H1 (cell line): ENCODE results near the gene TCTN3. TPM values are rescaled to one million over a fixed set of nuclear protein-coding genes. Genes with fewer than 3 reads are reported as not detected.

Experiments
- CTCF ChIA-PET: fragments of 300-600 bp; sonication (Branson Sonifier 250); formaldehyde crosslinking; loops from one replicate; lab custom pipeline; 2021; ENCODE audit not compliant: partially characterized antibody; lab: Charles Lee
- POLR2A ChIA-PET: fragments of 300-600 bp; sonication (Branson Sonifier 250); formaldehyde crosslinking; loops from one replicate; lab custom pipeline; 2021; ENCODE audit warnings: inconsistent platforms; ENCODE audit not compliant: partially characterized antibody; lab: Charles Lee
- DNase-seq, 2 experiments: peaks; one replicate each; pipeline versions ENCODE4 v3.0.0 to v3.0.0-alpha.2; 2010 to 2022; ENCODE audit warnings: low spot score in 2 of 2, low read depth in 1 of 2, mixed read lengths in 1 of 2
- FAIRE-seq: peaks from 2 replicates; lab custom pipeline; 2011; peaks lifted over from hg19 to GRCh38; lab: Jason Lieb, UNC
- H2AFZ ChIP-seq: 2 replicates; pipeline ENCODE4 v1.8.1; 2012; ENCODE audit warnings: low read length, inconsistent platforms
- H2AK5ac ChIP-seq: 2 replicates; pipeline ENCODE4 v1.6.1; 2013; ENCODE audit warnings: low read depth, low read length
- H2BK120ac ChIP-seq: replicated peaks from 2 replicates; pipeline ENCODE3; 2013; ENCODE audit warnings: low read depth, low read length, inconsistent platforms
- H2BK12ac ChIP-seq: 2 replicates; pipeline ENCODE4 v1.6.1; 2013; ENCODE audit warnings: low read depth, low read length
- H2BK15ac ChIP-seq: 2 replicates; pipeline ENCODE4 v1.6.1; 2013; ENCODE audit warnings: low read length
- H2BK20ac ChIP-seq: 2 replicates; pipeline ENCODE4 v1.6.1; 2013; ENCODE audit warnings: low read length
- H2BK5ac ChIP-seq: 2 replicates; pipeline ENCODE4 v1.6.1; 2013; ENCODE audit warnings: low read depth, low read length
- H3K14ac ChIP-seq: 2 replicates; pipeline ENCODE4 v1.6.1; 2013; ENCODE audit warnings: inconsistent platforms; ENCODE audit not compliant: insufficient read length
- H3K18ac ChIP-seq: 2 replicates; pipeline ENCODE4 v1.6.1; 2013; ENCODE audit warnings: low read length; ENCODE audit errors: extremely low read depth
- H3K23ac ChIP-seq: 2 replicates; pipeline ENCODE4 v1.6.1; 2013; ENCODE audit warnings: inconsistent platforms; ENCODE audit not compliant: insufficient read length
- H3K23me2 ChIP-seq: 2 replicates; pipeline ENCODE4 v1.6.1; 2013; ENCODE audit warnings: low read depth, low read length
- H3K27ac ChIP-seq: 2 replicates; pipeline ENCODE4 v1.6.1; 2011; ENCODE audit warnings: low read depth, low read length, inconsistent platforms
- H3K27me3 ChIP-seq, 4 experiments: replicated peaks in 1 of 4; 1 replicate in 1 of 4; 2 replicates in 3 of 4; pipeline versions ENCODE4 v1.6.1 to v1.8.1; 2011 to 2013; ENCODE audit warnings: low read length in 3 of 4, mild to moderate bottlenecking in 3 of 4, inconsistent platforms in 2 of 4, mixed read lengths in 2 of 4, moderate library complexity in 1 of 4; ENCODE audit not compliant: control insufficient read depth in 3 of 4, insufficient read depth in 3 of 4; ENCODE audit errors: extremely low read depth in 1 of 4
- H3K36me3 ChIP-seq, 4 experiments: 2 replicates each; pipeline versions ENCODE4 v1.6.1 to v1.8.1; 2011 to 2013; ENCODE audit warnings: mild to moderate bottlenecking in 4 of 4, low read length in 3 of 4, moderate library complexity in 2 of 4, control low read depth in 1 of 4, inconsistent platforms in 1 of 4; ENCODE audit not compliant: insufficient read depth in 4 of 4, control insufficient read depth in 2 of 4
- H3K4ac ChIP-seq: replicated peaks from 2 replicates; pipeline ENCODE3; 2013; ENCODE audit warnings: low read length, low read depth, mixed read lengths, inconsistent platforms; ENCODE audit not compliant: insufficient read length
- H3K4me1 ChIP-seq, 4 experiments: replicated peaks in 1 of 4; 1 replicate in 1 of 4; 2 replicates in 3 of 4; pipeline versions ENCODE4 v1.6.1 to v1.8.1; 2011 to 2013; ENCODE audit warnings: low read length in 3 of 4, inconsistent platforms in 2 of 4, mixed read lengths in 1 of 4; ENCODE audit not compliant: insufficient read depth in 4 of 4, control insufficient read depth in 3 of 4
- H3K4me2 ChIP-seq, 2 experiments: 2 replicates each; pipeline versions ENCODE4 v1.6.1 to v1.8.1; 2011 to 2013; ENCODE audit warnings: low read depth in 2 of 2, low read length in 2 of 2, control low read depth in 1 of 2, inconsistent platforms in 1 of 2, mild to moderate bottlenecking in 1 of 2; ENCODE audit not compliant: insufficient read depth in 1 of 2
- H3K4me3 ChIP-seq, 4 experiments: fragments of 200-600, 300-600 bp in 1 of 4; sonication (generic), shearing (Covaris generic), sonication (Bioruptor Twin) in 1 of 4; 2 replicates each; pipeline versions ENCODE4 v1.5.1 to v1.8.1; 2011 to 2016; ENCODE audit warnings: low read length in 4 of 4, low read depth in 3 of 4, control low read depth in 2 of 4, inconsistent platforms in 2 of 4, mild to moderate bottlenecking in 2 of 4, mixed read lengths in 1 of 4, moderate library complexity in 1 of 4; ENCODE audit not compliant: insufficient read depth in 2 of 4; ENCODE audit errors: extremely low read depth in 1 of 4
- H3K56ac ChIP-seq: replicated peaks from 2 replicates; pipeline ENCODE3; 2013; ENCODE audit warnings: low read depth, mild to moderate bottlenecking, mixed read lengths, low read length, inconsistent platforms; ENCODE audit not compliant: insufficient read length
- H3K79me1 ChIP-seq: 2 replicates; pipeline ENCODE4 v1.6.1; 2013; ENCODE audit warnings: low read depth, low read length, control low read depth
- H3K79me2 ChIP-seq, 2 experiments: 2 replicates each; pipeline versions ENCODE4 v1.6.1 to v1.8.1; 2012 to 2013; ENCODE audit warnings: low read length in 2 of 2, mild to moderate bottlenecking in 2 of 2, inconsistent platforms in 1 of 2; ENCODE audit not compliant: insufficient read depth in 2 of 2, control insufficient read depth in 1 of 2
- H3K9ac ChIP-seq, 4 experiments: replicated peaks in 1 of 4; 1 replicate in 1 of 4; 2 replicates in 3 of 4; pipeline versions ENCODE4 v1.6.1 to v1.8.1; 2011 to 2013; ENCODE audit warnings: low read depth in 3 of 4, low read length in 3 of 4, control low read depth in 2 of 4, mild to moderate bottlenecking in 2 of 4, moderate library complexity in 2 of 4, inconsistent platforms in 1 of 4; ENCODE audit errors: extremely low read depth in 1 of 4
- H3K9me3 ChIP-seq, 2 experiments: 2 replicates each; pipeline versions ENCODE4 v1.6.1 to v1.8.1; 2012 to 2013; ENCODE audit warnings: mild to moderate bottlenecking in 2 of 2, moderate library complexity in 2 of 2, control low read depth in 1 of 2, inconsistent platforms in 1 of 2, low read depth in 1 of 2, low read length in 1 of 2, mixed read lengths in 1 of 2; ENCODE audit not compliant: insufficient read depth in 2 of 2
- H4K20me1 ChIP-seq, 2 experiments: replicated peaks in 1 of 2; 2 replicates each; pipeline versions ENCODE3 to v1.8.1; 2011 to 2013; ENCODE audit warnings: inconsistent platforms in 2 of 2, low read length in 2 of 2, mild to moderate bottlenecking in 1 of 2; ENCODE audit not compliant: insufficient read depth in 2 of 2, control insufficient read depth in 1 of 2
- H4K5ac ChIP-seq: 2 replicates; pipeline ENCODE4 v1.6.1; 2013; ENCODE audit warnings: low read length, low read depth, mixed read lengths, inconsistent platforms; ENCODE audit not compliant: insufficient read length
- H4K8ac ChIP-seq: 2 replicates; pipeline ENCODE4 v1.8.0; 2013; ENCODE audit warnings: mild to moderate bottlenecking, moderate library complexity, low read length, inconsistent platforms; ENCODE audit not compliant: insufficient read depth; ENCODE audit errors: extremely low read depth
- H4K91ac ChIP-seq: replicated peaks from 2 replicates; pipeline ENCODE3; 2013; ENCODE audit warnings: low read length, mixed read lengths, inconsistent platforms; ENCODE audit not compliant: insufficient read length
- SIN3A ChIP-seq, 2 experiments: IDR thresholded peaks in 1 of 2; conservative IDR thresholded peaks in 1 of 2; 2 replicates each; pipeline ENCODE4 v1.6.1; 2011 to 2012; ENCODE audit warnings: low read length in 2 of 2, improper control_type of control experiment in 1 of 2, low read depth in 1 of 2, mild to moderate bottlenecking in 1 of 2
- SUZ12 ChIP-seq: fragments of 200-600 bp; sonication (generic); IDR thresholded peaks from 2 replicates; pipeline ENCODE4 v1.6.1; 2012; ENCODE audit warnings: mild to moderate bottlenecking, inconsistent platforms, low read length, moderate library complexity, mixed read lengths
- WGBS, 2 experiments: shearing (Covaris generic) in 1 of 2; methylation state at CpG; one replicate each; pipeline versions ENCODE4 v1.1.6 to v1.1.7; 2013 to 2015; ENCODE audit warnings: low lambda C conversion rate in 2 of 2, mixed read lengths in 2 of 2, inconsistent platforms in 1 of 2, low coverage in 1 of 2, missing lambda C conversion rate in 1 of 2; ENCODE audit not compliant: insufficient replicate concordance in 2 of 2, insufficient coverage in 1 of 2, insufficient read length in 1 of 2; ENCODE audit errors: extremely low coverage in 1 of 2, missing lambda C conversion rate in 1 of 2; 5-methylcytosine and 5-hydroxymethylcytosine counted together
- polyA plus RNA-seq, 7 experiments: library from polyadenylated mRNA; depleted of rRNA in 3 of 7; stranded (reverse) in 5 of 7; unstranded in 2 of 7; fragments of >200 nt in 5 of 7; fragments of 200-250 nt in 2 of 7; gene quantifications; 1 replicate in 5 of 7; 2 replicates in 1 of 7; 4 replicates in 1 of 7; pipeline versions ENCODE4 v1.2.1 to v1.2.3, GENCODE V29; 2011 to 2013; ENCODE audit warnings: missing spikeins in 2 of 7, mixed read lengths in 2 of 7
- total RNA-seq: library from RNA; stranded (reverse); fragmentation: NEBNext Ultra II Directional; extraction: Animal tissue kit (Norgen Biotek cat#: 25700); gene quantifications from 2 replicates; pipeline ENCODE4 v1.2.1, GENCODE V29; 2021

TCTN3 gene
- total and polyA plus RNA-seq, 2 of the 8 experiments (the other 6 are each of a cell fraction or from before 2014, with no cell fraction given), result 34.7 to 39.8 TPM

DNA sequence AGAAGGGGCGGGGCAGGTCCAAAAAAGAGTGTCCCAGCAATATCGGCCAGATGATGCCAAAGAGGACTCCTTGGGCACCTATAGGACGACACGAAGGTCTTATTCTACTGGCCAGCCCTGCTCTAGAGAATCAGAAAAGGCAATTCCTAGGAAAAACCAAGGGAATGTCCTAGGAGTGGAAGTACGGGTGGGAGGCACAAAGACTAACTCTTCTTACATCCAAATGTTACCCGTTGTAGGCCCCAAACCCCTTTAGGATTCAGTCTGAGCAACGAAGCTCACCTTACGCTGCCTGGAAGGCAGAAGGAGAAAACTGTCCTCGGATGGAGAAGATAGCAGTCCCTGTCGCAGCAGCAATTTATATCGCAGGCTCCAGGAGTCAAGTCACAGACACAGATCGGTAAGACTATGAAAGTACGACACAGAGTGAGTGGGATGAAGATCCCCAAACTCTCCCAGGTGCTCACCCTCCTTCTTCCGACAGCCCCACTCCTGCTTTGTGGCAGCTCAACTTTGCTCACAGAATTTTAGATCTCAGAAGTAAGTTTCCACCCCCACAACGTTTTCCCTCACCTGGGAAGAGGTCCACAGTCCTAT lies 558 bp downstream of the TCTN3 start:
- peaks cover 0 to 3% (median 1%) of the 10 kb centered on the region in 4 experiments; a peak in 2 of 7 replicates for H3K4me1 ChIP-seq
- no peak overlapping the region for H2BK15ac ChIP-seq
- no peak overlapping the region for H4K5ac ChIP-seq
- H4K8ac ChIP-seq, result peak overlapping the region; percentile 92; the same call in 1 of the 2 replicates
- H3K27ac ChIP-seq, result peak overlapping the region; percentile 82
- peak overlapping the region; percentile 48 to 96 (median 84) for H3K9ac ChIP-seq
- no peak overlapping the region for H4K91ac ChIP-seq
- H3K27me3 ChIP-seq, result no peaks in the 10 kb centered on the region
- H2BK20ac ChIP-seq, result no peak overlapping the region
- 0 out of 4 replicates have a peak, but pooled peaks of 1 of the 2 experiments have one; percentile 1 for TF ChIP-seq SIN3A (conservative IDR thresholded peaks at IDR 0.05 in 1 of 2, IDR thresholded peaks at IDR 0.05 in 1 of 2; ENCODE audit: low read depth in 1 of 2, low read length in 2 of 2)
- TF ChIP-seq SUZ12, result no peak
- ChIA-PET CTCF (interaction anchor here (0.5 to 6.4 kb wide), 63 partner anchors 10 to 536 kb away, joined by 3 to 238 read pairs (median 4); partner anchors contain the start of genes CC2D2B and ENTPD1), POLR2A (interaction anchor here (0.6 to 1.9 kb wide), 6 partner anchors 14 to 437 kb away, joined by 3 to 6 read pairs (median 4); partner anchors contain the start of genes ALDH18A1 and ZNF518A)
- H4K20me1 ChIP-seq, result peaks cover 0 to 2% of the 10 kb centered on the region in 2 experiments
- FAIRE-seq (no peak), DNase-seq (no peak)
- H2BK5ac ChIP-seq, result peak overlapping the region; percentile 74
- H2AFZ ChIP-seq, result peak overlapping the region; percentile 38; the same call in 1 of the 2 replicates
- WGBS, 2 experiments, result 23% methylated on average over 15 of the region's 15 CpGs; no CpG with 5 or more reads in 1 of the 2 experiments
- H3K56ac ChIP-seq, result peak overlapping the region; percentile 80
- H3K23me2 ChIP-seq, result peaks cover 7% of the 10 kb centered on the region
- H2AK5ac ChIP-seq, result no peak overlapping the region
- no peak overlapping the region for H2BK12ac ChIP-seq
- H3K23ac ChIP-seq, result no peak overlapping the region
- no peak overlapping the region for H3K4ac ChIP-seq
- H2BK120ac ChIP-seq, result no peak overlapping the region
- H3K18ac ChIP-seq, result no peak overlapping the region
- H3K36me3 ChIP-seq, result peaks cover 0 to 21% (median 8%) of the 10 kb centered on the region in 4 experiments; a peak in 7 of 8 replicates
- peaks cover 0 to 21% of the 10 kb centered on the region in 2 experiments; a peak in 2 of 4 replicates for H3K79me2 ChIP-seq
- H3K4me2 ChIP-seq, result peak overlapping the region; percentile 84 to 94
- peaks cover 2% of the 10 kb centered on the region; the same call in 1 of the 2 replicates for H3K79me1 ChIP-seq
- H3K4me3 ChIP-seq, result peak overlapping the region; percentile 65 to 98 (median 82)
- no peak overlapping the region for H3K14ac ChIP-seq
- no peaks in the 10 kb centered on the region for H3K9me3 ChIP-seq
